T-helper 17 cell (primary cell): ENCODE results near the gene BAIAP2L2. TPM values are rescaled to one million over a fixed set of nuclear protein-coding genes. Genes with fewer than 3 reads are reported as not detected.

Experiments
- ATAC-seq: fragments of 150-1000 bp; cut with Tn5 transposase; 2 replicates; pipeline ENCODE4 v1.10.0; 2021; ENCODE audit warnings: mild to moderate bottlenecking, moderate library complexity
- DNase-seq, 3 donors: peaks; one replicate each; pipeline versions ENCODE4 v3.0.0 to v3.0.0-alpha.2; 2020 to 2021
- H3K9me3 ChIP-seq: one replicate; pipeline ENCODE4 v1.7.0; 2013; ENCODE audit warnings: low read length, mild to moderate bottlenecking; ENCODE audit not compliant: control insufficient read depth, poor library complexity, severe bottlenecking
- H3K27ac Mint-ChIP-seq: one replicate; pipeline ENCODE4 v1.8.0; 2022; ENCODE audit warnings: mild to moderate bottlenecking, moderate library complexity, mixed read lengths
- H3K27me3 Mint-ChIP-seq: one replicate; pipeline ENCODE4 v1.8.0; 2022; ENCODE audit warnings: mixed read lengths
- H3K36me3 Mint-ChIP-seq: one replicate; pipeline ENCODE4 v1.8.0; 2022; ENCODE audit warnings: low read depth, mixed read lengths
- H3K4me1 Mint-ChIP-seq: one replicate; pipeline ENCODE4 v1.8.0; 2022; ENCODE audit warnings: mild to moderate bottlenecking, mixed read lengths
- H3K4me3 Mint-ChIP-seq: one replicate; pipeline ENCODE4 v1.8.0; 2022; ENCODE audit warnings: mild to moderate bottlenecking, moderate library complexity, mixed read lengths
- total RNA-seq, 4 donors: library from RNA in 2 of 4; stranded (reverse) in 2 of 4; gene quantifications; one replicate each; pipeline ENCODE4 v1.2.3 and lab custom pipeline; 2022 to 2026

BAIAP2L2 gene
- total RNA-seq, 2 donors from 2014 or later: 0.86 to 1.3 TPM

DNA sequence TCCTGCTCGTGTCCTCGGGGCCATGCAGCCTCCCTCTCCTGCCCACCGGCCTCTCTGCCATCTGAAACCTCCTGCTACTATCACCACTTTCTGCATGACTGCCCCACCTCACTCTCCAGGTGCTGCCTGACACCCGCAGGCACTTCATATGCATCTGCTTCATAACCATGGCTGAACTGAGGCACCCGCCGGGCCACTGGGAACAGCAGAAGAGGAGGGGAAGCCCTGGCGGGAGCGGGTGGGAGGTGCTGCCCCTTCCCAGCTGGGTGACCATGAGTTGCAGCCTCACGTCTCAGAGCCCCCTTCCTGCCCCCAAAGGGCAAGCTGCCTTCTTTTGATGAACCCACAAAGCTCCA, 75.0 kb downstream of the BAIAP2L2 start:
- no peak for ATAC-seq
- no peak overlapping the region for H3K4me3 Mint-ChIP-seq
- H3K9me3 ChIP-seq: no peaks in the 10 kb centered on the region
- H3K27me3 Mint-ChIP-seq: peaks cover 2% of the 10 kb centered on the region
- peaks cover 3% of the 10 kb centered on the region for H3K4me1 Mint-ChIP-seq
- no peak for DNase-seq
- peaks cover 3% of the 10 kb centered on the region for H3K36me3 Mint-ChIP-seq
- H3K27ac Mint-ChIP-seq: no peak overlapping the region

Other genes with a start within 250 kb of the BAIAP2L2 start
- gene MICALL1, start 204.4 kb downstream of the BAIAP2L2 start, total RNA-seq: 10 to 100 TPM; 19.2 to 21.9 TPM
- not detected for gene C22orf23, start 157.1 kb downstream of the BAIAP2L2 start, total RNA-seq
- 10 to 100 TPM; 25.9 to 27.7 TPM for gene POLR2F, start 157.0 kb downstream of the BAIAP2L2 start, total RNA-seq
- not detected for gene SOX10, start 126.1 kb downstream of the BAIAP2L2 start, total RNA-seq
- gene PICK1, start 53.3 kb downstream of the BAIAP2L2 start, total RNA-seq: 10 to 100 TPM; 24.5 to 25.4 TPM
- not detected for gene SLC16A8, start 26.5 kb downstream of the BAIAP2L2 start, total RNA-seq
- 10 to 100 TPM; 72.2 to 91.4 TPM for gene PLA2G6, start 71.1 kb upstream of the BAIAP2L2 start, total RNA-seq
- 10 to 100 TPM; 44.4 to 80.2 TPM for gene MAFF, start 91.3 kb upstream of the BAIAP2L2 start, total RNA-seq
- 10 to 100 TPM; 53.3 TPM for gene TMEM184B, start 162.3 kb upstream of the BAIAP2L2 start, total RNA-seq
- gene CSNK1E, start 206.7 kb upstream of the BAIAP2L2 start, total RNA-seq: 100 to 1,000 TPM; 157 to 174 TPM